Measurements from ENCODE around the gene RSPH9.
"Not testable (repeated sequence)": the region's sequence is repeated elsewhere in the genome, so short reads cannot be mapped to it uniquely, and the experiment has no call there.

- not testable (repeated sequence) for TF ChIP-seq CTCF, POLR2A, POLR2AphosphoS5, EP300 (IDR thresholded peaks at IDR 0.05)
Observed at GRCh38 chr6:43633002-43633401, 11.8 kb upstream of the RSPH9 start.

All from suprapubic skin (tissue), 4 donors.